ENCODE results near the gene TRIM49C. TPM values are rescaled to one million over a fixed set of nuclear protein-coding genes. Genes with fewer than 3 reads are reported as not detected.
"Not testable (repeated sequence)": the region's sequence is repeated elsewhere in the genome, so short reads cannot be mapped to it uniquely, and the experiment has no call there.

The TRIM49C gene
- not detected for total RNA-seq

- DNase-seq: not testable (repeated sequence)
Measured at GRCh38 chr11:90030806-90031205, at the start of gene TRIM49C. Gene TRIM49C, plus strand, starts transcription at chr11:90031106. Its CDS starts 4,106 bp downstream, at chr11:90035212.

GRCh38 chr11:90024184-90024583, 6.7 kb upstream of the TRIM49C start:
- DNase-seq: not testable (repeated sequence)

- DNase-seq: not testable (repeated sequence)
Measured at GRCh38 chr11:90051591-90052209, 20.8 kb downstream of the TRIM49C start.

GRCh38 chr11:90052311-90052710, 21.4 kb downstream of the TRIM49C start:
- not testable (repeated sequence) for DNase-seq

GRCh38 chr11:90053545-90053944, 22.6 kb downstream of the TRIM49C start:
- DNase-seq: not testable (repeated sequence)

GRCh38 chr11:90085650-90086049, 54.7 kb downstream of the TRIM49C start, which contains the start of gene UBTFL1:
Gene UBTFL1, plus strand, starts transcription at chr11:90085950. Its CDS starts 0 bp downstream, at chr11:90085950.
- not testable (repeated sequence) for DNase-seq

GRCh38 chr11:90088731-90089130, 57.8 kb downstream of the TRIM49C start:
- DNase-seq: not testable (repeated sequence)

Small RNAs within 50 kb of the gene (small RNA-seq; reads per million reads assigned to genes)
- not detected for gene AP000827.1 (ENCODE audit: low replicate concordance)

Other genes starting within 250 kb of the TRIM49C start
- gene TRIM49, start 222.5 kb upstream of the TRIM49C start, total RNA-seq: not detected
- gene TRIM64B, start 152.6 kb upstream of the TRIM49C start, total RNA-seq: not detected
- gene TRIM49D1, start 108.9 kb upstream of the TRIM49C start, total RNA-seq: not detected
- gene TRIM49D2, start 107.0 kb upstream of the TRIM49C start, total RNA-seq: not detected
- gene TRIM64, start 65.1 kb upstream of the TRIM49C start, total RNA-seq: not detected
- not detected for gene UBTFL1, start 54.8 kb downstream of the TRIM49C start, total RNA-seq
- gene NAALAD2, start 103.6 kb downstream of the TRIM49C start, total RNA-seq: 11.4 TPM
- gene CHORDC1, start 191.9 kb downstream of the TRIM49C start, total RNA-seq: 33.2 TPM